Measurements from ENCODE around the gene MTG1.

The MTG1 gene

DNA sequence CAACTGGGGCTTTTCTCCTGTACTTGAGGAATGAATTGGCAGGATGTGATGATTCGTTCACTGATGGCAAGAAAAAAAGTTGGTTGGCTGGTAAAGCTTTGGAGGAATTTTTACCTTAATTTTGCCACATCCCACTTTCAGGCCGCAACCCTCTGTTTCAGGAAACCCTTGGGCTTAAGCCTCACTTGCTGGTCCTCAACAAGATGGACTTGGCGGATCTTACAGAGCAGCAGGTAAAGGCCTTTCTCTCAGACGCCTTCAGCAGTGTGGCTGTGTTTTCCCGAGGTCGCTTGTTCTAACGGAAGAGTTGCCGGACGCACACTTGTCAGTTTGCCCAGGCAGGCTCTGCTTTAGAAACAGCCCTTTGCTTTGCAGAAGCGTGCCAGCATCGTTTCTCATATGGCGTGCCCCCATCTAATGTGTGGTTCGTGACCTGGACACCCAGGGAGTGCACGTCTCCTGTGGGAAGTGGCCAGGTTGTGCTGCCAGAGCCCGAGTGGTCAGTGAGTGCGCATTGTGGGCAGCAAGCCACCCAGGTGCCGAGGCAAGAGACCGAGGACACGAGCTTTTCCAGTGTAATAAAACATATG lies 2.2 kb downstream of the MTG1 start:
- H3K4me3 ChIP-seq (ENCODE audit: low read length), result no peak overlapping the region
- peaks cover 5% of the 10 kb centered on the region for H3K4me1 ChIP-seq (ENCODE audit: control insufficient read depth, low read depth, low read length)
- no peaks in the 10 kb centered on the region for H3K9me3 ChIP-seq (ENCODE audit: control insufficient read depth, low read depth, low read length)
- H3K27me3 ChIP-seq (ENCODE audit: control insufficient read depth, insufficient read depth, low read length), result no peaks in the 10 kb centered on the region
- no peak overlapping the region for H3K27ac ChIP-seq (ENCODE audit: low read length)
- peaks cover 41% of the 10 kb centered on the region for H3K36me3 ChIP-seq (ENCODE audit: control insufficient read depth, low read depth, low read length)
- H3K9ac ChIP-seq (ENCODE audit: low read length), result no peak overlapping the region

DNA sequence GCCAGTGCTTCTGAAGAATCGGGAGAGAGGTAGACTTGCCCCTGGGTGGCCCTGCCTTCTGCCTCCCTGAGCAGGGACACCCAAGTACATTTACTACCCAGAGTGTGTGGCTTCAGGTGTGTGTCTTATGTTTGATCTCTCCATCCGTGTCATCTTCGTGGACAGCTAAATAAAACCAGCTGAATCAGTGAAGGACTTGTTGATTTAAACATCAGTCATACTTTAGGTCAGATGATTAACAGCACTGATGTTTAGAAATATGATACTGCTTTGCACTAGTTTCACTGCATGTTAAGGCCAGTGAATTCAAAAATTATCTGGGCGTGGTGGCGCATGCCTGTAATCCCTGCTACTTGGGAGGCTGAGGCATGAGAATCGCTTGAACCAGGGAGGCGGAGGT lies 4.0 kb downstream of the MTG1 start:
- Histone ChIP-seq H3K9ac (ENCODE audit: low read length) (no peak overlapping the region), H3K9me3 (ENCODE audit: control insufficient read depth, low read depth, low read length) (no peaks in the 10 kb centered on the region), H3K36me3 (ENCODE audit: control insufficient read depth, low read depth, low read length) (peaks cover 58% of the 10 kb centered on the region), H3K4me1 (ENCODE audit: control insufficient read depth, low read depth, low read length) (peaks cover 5% of the 10 kb centered on the region), H3K27ac (ENCODE audit: low read length) (no peak overlapping the region), H3K27me3 (ENCODE audit: control insufficient read depth, insufficient read depth, low read length) (no peaks in the 10 kb centered on the region), H3K4me3 (ENCODE audit: low read length) (no peak overlapping the region)

GRCh38 chr10:133399123-133399601 lies 5.2 kb downstream of the MTG1 start:
- Histone ChIP-seq H3K36me3 (ENCODE audit: control insufficient read depth, low read depth, low read length) (peaks cover 65% of the 10 kb centered on the region), H3K9me3 (ENCODE audit: control insufficient read depth, low read depth, low read length) (no peaks in the 10 kb centered on the region), H3K9ac (ENCODE audit: low read length) (no peak overlapping the region), H3K27ac (ENCODE audit: low read length) (no peak overlapping the region), H3K4me1 (ENCODE audit: control insufficient read depth, low read depth, low read length) (no peaks in the 10 kb centered on the region), H3K4me3 (ENCODE audit: low read length) (no peak overlapping the region), H3K27me3 (ENCODE audit: control insufficient read depth, insufficient read depth, low read length) (no peaks in the 10 kb centered on the region)

- Histone ChIP-seq H3K9me3 (ENCODE audit: control insufficient read depth, low read depth, low read length) (no peaks in the 10 kb centered on the region), H3K9ac (ENCODE audit: low read length) (no peak overlapping the region), H3K36me3 (ENCODE audit: control insufficient read depth, low read depth, low read length) (peaks cover 76% of the 10 kb centered on the region), H3K27me3 (ENCODE audit: control insufficient read depth, insufficient read depth, low read length) (no peaks in the 10 kb centered on the region), H3K4me1 (ENCODE audit: control insufficient read depth, low read depth, low read length) (no peaks in the 10 kb centered on the region), H3K27ac (ENCODE audit: low read length) (no peak overlapping the region), H3K4me3 (ENCODE audit: low read length) (no peak overlapping the region)
Measured at GRCh38 chr10:133400624-133401424, 6.9 kb downstream of the MTG1 start.

DNA sequence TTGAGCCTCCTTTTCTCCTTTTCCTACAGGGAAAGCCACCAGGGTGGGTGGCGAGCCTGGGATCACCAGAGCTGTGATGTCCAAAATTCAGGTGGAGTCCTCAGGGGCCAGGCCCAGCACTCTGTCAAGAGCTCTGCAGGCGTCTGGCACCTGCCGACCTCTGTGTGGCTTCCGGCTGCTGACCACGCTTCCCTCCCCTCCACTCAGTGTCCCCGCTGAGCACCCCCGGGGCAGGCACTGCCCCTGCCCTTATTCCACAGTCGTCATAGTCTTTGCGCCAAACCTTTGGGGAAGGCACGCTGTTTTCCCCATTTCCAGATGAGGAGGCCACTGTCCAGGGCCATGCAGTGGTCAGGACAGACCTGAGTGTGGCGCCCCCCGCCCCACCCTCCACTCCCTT lies 7.5 kb downstream of the MTG1 start:
- H3K4me1 ChIP-seq (ENCODE audit: control insufficient read depth, low read depth, low read length), result no peaks in the 10 kb centered on the region
- H3K9ac ChIP-seq (ENCODE audit: low read length), result no peak overlapping the region
- H3K4me3 ChIP-seq (ENCODE audit: low read length), result no peak overlapping the region
- no peak overlapping the region for H3K27ac ChIP-seq (ENCODE audit: low read length)
- no peaks in the 10 kb centered on the region for H3K9me3 ChIP-seq (ENCODE audit: control insufficient read depth, low read depth, low read length)
- H3K27me3 ChIP-seq (ENCODE audit: control insufficient read depth, insufficient read depth, low read length), result no peaks in the 10 kb centered on the region
- peaks cover 71% of the 10 kb centered on the region for H3K36me3 ChIP-seq (ENCODE audit: control insufficient read depth, low read depth, low read length)

DNA sequence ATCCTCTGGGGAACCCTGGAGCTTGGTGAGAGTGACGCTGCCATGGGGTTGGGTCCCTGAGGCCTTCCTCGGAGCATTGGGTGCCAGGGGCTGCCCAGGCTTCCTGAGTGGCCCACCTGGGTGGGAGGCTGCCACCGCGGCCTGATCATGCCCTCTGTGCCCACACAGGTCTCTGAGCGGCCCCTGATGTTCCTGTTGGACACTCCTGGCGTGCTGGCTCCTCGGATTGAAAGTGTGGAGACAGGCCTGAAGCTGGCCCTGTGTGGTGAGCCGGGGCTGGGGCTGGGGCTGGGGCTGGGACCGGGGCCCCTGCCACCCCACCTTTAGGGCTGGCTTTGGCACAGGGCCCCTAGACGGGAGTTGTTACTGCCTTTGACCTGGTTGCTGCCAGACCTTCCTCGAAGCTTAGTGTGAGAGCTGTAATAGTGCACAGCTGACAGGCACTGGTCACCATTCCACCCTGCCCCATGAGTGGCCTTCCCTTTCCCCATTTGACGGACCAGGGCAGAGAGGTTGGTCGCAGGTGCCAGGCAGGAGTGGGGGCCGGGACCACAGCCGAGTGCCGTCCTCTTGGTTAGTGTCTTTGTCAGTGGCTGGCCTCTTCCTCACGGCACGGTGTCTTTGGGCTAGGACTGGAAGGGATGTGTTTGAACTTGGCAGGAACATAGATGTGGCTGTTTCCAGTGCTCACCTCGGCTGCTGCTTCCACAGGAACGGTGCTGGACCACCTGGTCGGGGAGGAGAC lies 8.2 kb downstream of the MTG1 start:
- no peaks in the 10 kb centered on the region for H3K4me1 ChIP-seq (ENCODE audit: control insufficient read depth, low read depth, low read length)
- no peaks in the 10 kb centered on the region for H3K27me3 ChIP-seq (ENCODE audit: control insufficient read depth, insufficient read depth, low read length)
- peaks cover 67% of the 10 kb centered on the region for H3K36me3 ChIP-seq (ENCODE audit: control insufficient read depth, low read depth, low read length)
- H3K9ac ChIP-seq (ENCODE audit: low read length), result no peak overlapping the region
- no peaks in the 10 kb centered on the region for H3K9me3 ChIP-seq (ENCODE audit: control insufficient read depth, low read depth, low read length)
- H3K27ac ChIP-seq (ENCODE audit: low read length), result no peak overlapping the region
- no peak overlapping the region for H3K4me3 ChIP-seq (ENCODE audit: low read length)

DNA sequence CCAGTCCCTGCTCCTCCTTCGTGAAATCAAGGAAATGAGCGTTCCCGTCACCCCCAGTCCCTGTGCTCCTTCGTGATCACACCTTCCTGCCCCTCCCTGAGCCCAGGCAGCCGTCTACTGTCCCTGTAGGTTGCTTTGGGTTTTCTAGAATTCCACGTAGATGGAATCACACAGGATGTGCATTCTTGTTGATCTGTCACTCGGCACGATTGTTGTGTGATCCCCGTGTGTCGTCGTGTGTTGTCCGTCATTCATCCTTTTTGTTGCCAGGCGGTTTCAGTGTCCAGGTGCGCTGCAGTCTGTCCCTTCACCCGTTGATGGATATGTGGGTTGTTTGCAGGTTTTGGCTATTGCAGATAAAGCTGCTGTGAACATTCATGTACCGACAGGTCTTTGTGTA lies 9.4 kb downstream of the MTG1 start:
- H3K9ac ChIP-seq (ENCODE audit: low read length), result no peak overlapping the region
- H3K27ac ChIP-seq (ENCODE audit: low read length), result no peak overlapping the region
- H3K36me3 ChIP-seq (ENCODE audit: control insufficient read depth, low read depth, low read length), result peaks cover 67% of the 10 kb centered on the region
- H3K27me3 ChIP-seq (ENCODE audit: control insufficient read depth, insufficient read depth, low read length), result no peaks in the 10 kb centered on the region
- H3K4me3 ChIP-seq (ENCODE audit: low read length), result no peak overlapping the region
- H3K9me3 ChIP-seq (ENCODE audit: control insufficient read depth, low read depth, low read length), result no peaks in the 10 kb centered on the region
- no peaks in the 10 kb centered on the region for H3K4me1 ChIP-seq (ENCODE audit: control insufficient read depth, low read depth, low read length)

DNA sequence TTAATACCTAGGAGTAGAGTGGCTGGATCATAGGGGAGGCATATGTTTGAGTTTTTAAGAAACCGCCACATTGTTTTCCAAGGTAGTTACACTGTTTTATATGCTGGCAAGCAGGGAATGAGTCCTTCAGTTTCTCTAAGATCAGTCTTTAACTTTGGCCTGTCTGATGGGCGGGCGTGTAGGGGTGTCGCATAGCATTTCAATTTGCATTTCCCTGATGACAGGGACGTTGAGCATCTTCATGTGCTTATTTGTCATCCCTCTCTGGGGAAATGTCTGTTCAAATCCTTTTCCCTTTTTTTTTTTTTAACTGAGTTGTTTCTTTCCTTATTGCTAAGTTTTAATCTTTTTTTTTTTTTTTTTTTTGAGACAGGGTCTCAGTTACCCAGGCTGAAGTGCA lies 9.8 kb downstream of the MTG1 start:
- H3K4me1 ChIP-seq (ENCODE audit: control insufficient read depth, low read depth, low read length), result no peaks in the 10 kb centered on the region
- H3K4me3 ChIP-seq (ENCODE audit: low read length), result no peak overlapping the region
- H3K9ac ChIP-seq (ENCODE audit: low read length), result no peak overlapping the region
- H3K9me3 ChIP-seq (ENCODE audit: control insufficient read depth, low read depth, low read length), result no peaks in the 10 kb centered on the region
- no peak overlapping the region for H3K27ac ChIP-seq (ENCODE audit: low read length)
- H3K36me3 ChIP-seq (ENCODE audit: control insufficient read depth, low read depth, low read length), result peaks cover 66% of the 10 kb centered on the region
- H3K27me3 ChIP-seq (ENCODE audit: control insufficient read depth, insufficient read depth, low read length), result no peaks in the 10 kb centered on the region

- Histone ChIP-seq H3K4me3 (ENCODE audit: low read length) (no peak overlapping the region), H3K27me3 (ENCODE audit: control insufficient read depth, insufficient read depth, low read length) (no peaks in the 10 kb centered on the region), H3K27ac (ENCODE audit: low read length) (no peak overlapping the region), H3K36me3 (ENCODE audit: control insufficient read depth, low read depth, low read length) (peaks cover 61% of the 10 kb centered on the region), H3K9ac (ENCODE audit: low read length) (no peak overlapping the region), H3K4me1 (ENCODE audit: control insufficient read depth, low read depth, low read length) (no peaks in the 10 kb centered on the region), H3K9me3 (ENCODE audit: control insufficient read depth, low read depth, low read length) (no peaks in the 10 kb centered on the region)
Measured at GRCh38 chr10:133405272-133405671, 11.3 kb downstream of the MTG1 start.

GRCh38 chr10:133405844-133406527 lies 12.0 kb downstream of the MTG1 start:
- H3K9me3 ChIP-seq (ENCODE audit: control insufficient read depth, low read depth, low read length), result no peaks in the 10 kb centered on the region
- H3K4me1 ChIP-seq (ENCODE audit: control insufficient read depth, low read depth, low read length), result no peaks in the 10 kb centered on the region
- no peak overlapping the region for H3K4me3 ChIP-seq (ENCODE audit: low read length)
- no peak overlapping the region for H3K9ac ChIP-seq (ENCODE audit: low read length)
- H3K27me3 ChIP-seq (ENCODE audit: control insufficient read depth, insufficient read depth, low read length), result no peaks in the 10 kb centered on the region
- H3K27ac ChIP-seq (ENCODE audit: low read length), result no peak overlapping the region
- peaks cover 61% of the 10 kb centered on the region for H3K36me3 ChIP-seq (ENCODE audit: control insufficient read depth, low read depth, low read length)

Data from iPS-18a (cell line).